GM12878 (cell line): ENCODE results near the gene AMBRA1. TPM values are rescaled to one million over a fixed set of nuclear protein-coding genes. Genes with fewer than 3 reads are reported as not detected.

Experiments
- ATAC-seq: fragments of 200-7000 bp; cut with Tn5 transposase; 3 replicates; pipeline ENCODE4 v1.9.1; 2020; ENCODE audit warnings: mild to moderate bottlenecking, moderate library complexity
- BruUV-seq: library from RNA; stranded (reverse); fragments of 400-500 nt; replicated peaks from 2 replicates; lab custom pipeline; 2021; lab: Mats Ljungman, UMichigan
- CTCF ChIA-PET: fragments of 300-600 bp; sonication (Branson Sonifier 250); formaldehyde crosslinking; extraction: SDS; loops from one replicate; lab custom pipeline; 2021; ENCODE audit warnings: inconsistent platforms; lab: Yijun Ruan, JAX
- POLR2A ChIA-PET: fragments of 350-600 bp; formaldehyde crosslinking; extraction: SDS; loops from one replicate; lab custom pipeline; 2021; ENCODE audit warnings: inconsistent platforms; lab: Charles Lee
- RAD21 ChIA-PET: fragments of 300-600 bp; sonication (Branson Sonifier 250); formaldehyde crosslinking; loops from one replicate; lab custom pipeline; 2023; ENCODE audit warnings: antibody characterized with exemption; ENCODE audit not compliant: unreplicated experiment; lab: Charles Lee
- SMC1A ChIA-PET: fragments of 300-600 bp; sonication (Branson Sonifier 250); formaldehyde crosslinking; loops from one replicate; lab custom pipeline; 2023; ENCODE audit not compliant: unreplicated experiment, uncharacterized antibody; lab: Charles Lee
- DNase-seq: peaks from one replicate; pipeline ENCODE4 v3.0.0-alpha.2; 2011; ENCODE audit warnings: low read depth, low spot score
- FAIRE-seq: peaks from 3 replicates; lab custom pipeline; 2011; peaks lifted over from hg19 to GRCh38; lab: Jason Lieb, UNC
- H2AFZ ChIP-seq: 2 replicates; pipeline ENCODE4 v1.6.0; 2011; ENCODE audit warnings: low read depth, low read length, control low read depth; ENCODE audit not compliant: control insufficient read depth
- H3K27ac ChIP-seq: 2 replicates; pipeline ENCODE4 v1.5.1; 2011; ENCODE audit warnings: control low read depth; ENCODE audit not compliant: control insufficient read depth, insufficient read depth
- H3K27me3 ChIP-seq, 2 experiments: replicated peaks in 1 of 2; 2 replicates each; pipeline versions ENCODE4 v1.6.0 to v1.6.1; 2011; ENCODE audit warnings: low read length in 1 of 2; ENCODE audit not compliant: control insufficient read depth in 2 of 2, insufficient read depth in 2 of 2
- H3K36me3 ChIP-seq, 2 experiments: 2 replicates each; pipeline ENCODE4 v1.5.1; 2011; ENCODE audit warnings: low read length in 1 of 2; ENCODE audit not compliant: control insufficient read depth in 2 of 2, insufficient read depth in 2 of 2
- H3K4me1 ChIP-seq: 2 replicates; pipeline ENCODE4 v1.6.1; 2011; ENCODE audit warnings: mild to moderate bottlenecking, low read length, moderate library complexity, mixed read lengths; ENCODE audit not compliant: control insufficient read depth, insufficient read depth
- H3K4me2 ChIP-seq: 2 replicates; pipeline ENCODE4 v1.6.0; 2011; ENCODE audit warnings: control low read depth; ENCODE audit not compliant: control insufficient read depth, insufficient read depth
- H3K4me3 ChIP-seq: fragments of 200-600 bp; sonication (generic); 2 replicates; pipeline ENCODE4 v1.5.1; 2016
- H3K79me2 ChIP-seq: 2 replicates; pipeline ENCODE4 v1.6.0; 2011; ENCODE audit warnings: low read length; ENCODE audit not compliant: control insufficient read depth, insufficient read depth
- H3K9ac ChIP-seq: 2 replicates; pipeline ENCODE4 v1.8.0; 2011; ENCODE audit warnings: low read length, control low read depth, mixed read lengths; ENCODE audit not compliant: control insufficient read depth, insufficient read depth
- H3K9me3 ChIP-seq: replicated peaks from 3 replicates; pipeline ENCODE4 v1.5.1; 2011; ENCODE audit warnings: mild to moderate bottlenecking, low read length; ENCODE audit not compliant: control insufficient read depth, insufficient read depth
- H4K20me1 ChIP-seq: 2 replicates; pipeline ENCODE4 v1.6.0; 2011; ENCODE audit not compliant: control insufficient read depth, insufficient read depth
- ATF7 ChIP-seq: fragments of 450-650 bp; IDR thresholded peaks from 2 replicates; pipeline ENCODE4 v1.6.1; 2016; ENCODE audit warnings: low read depth, mild to moderate bottlenecking
- CHD1 ChIP-seq: IDR thresholded peaks from 2 replicates; pipeline ENCODE4 v1.6.1; 2012; ENCODE audit warnings: low read depth, low read length, improper control_type of control experiment
- FOXM1 ChIP-seq: IDR thresholded peaks from 2 replicates; pipeline ENCODE4 v1.6.1; 2012; ENCODE audit warnings: low read depth, mild to moderate bottlenecking, inconsistent platforms, low read length, moderate library complexity
- GABPA ChIP-seq: IDR thresholded peaks from 2 replicates; pipeline ENCODE4 v1.6.1; 2014; ENCODE audit warnings: antibody characterized with exemption, low read depth, mild to moderate bottlenecking, inconsistent platforms
- IKZF2 ChIP-seq, 2 experiments: fragments of 450-650 bp; IDR thresholded peaks; 2 replicates each; pipeline ENCODE4 v1.6.1; 2017; ENCODE audit warnings: mild to moderate bottlenecking in 2 of 2, moderate library complexity in 2 of 2
- MXI1 ChIP-seq: fragments of 150-350 bp; IDR thresholded peaks from 2 replicates; pipeline ENCODE4 v1.6.1; 2011; ENCODE audit warnings: low read depth, mild to moderate bottlenecking, inconsistent platforms, low read length, improper control_type of control experiment
- MYC ChIP-seq: IDR thresholded peaks from 2 replicates; pipeline ENCODE4 v1.6.1; 2011; ENCODE audit warnings: mild to moderate bottlenecking, low read length, moderate library complexity, inconsistent platforms; ENCODE audit not compliant: insufficient read depth, insufficient replicate concordance, insufficient read length, severe bottlenecking
- TCF7 ChIP-seq: IDR thresholded peaks from 2 replicates; pipeline ENCODE4 v1.6.1; 2014; ENCODE audit warnings: antibody characterized with exemption, borderline replicate concordance
- WGBS: methylation state at CpG from one replicate; pipeline ENCODE4 v1.1.6; 2016; ENCODE audit warnings: low lambda C conversion rate; ENCODE audit not compliant: insufficient replicate concordance, insufficient coverage; ENCODE audit errors: missing lambda C conversion rate; 5-methylcytosine and 5-hydroxymethylcytosine counted together
- in situ Hi-C: fragments of 300-500 bp; cut with MboI; formaldehyde crosslinking; loops from 9 replicates; pipeline ENCODE4 v1.14.3; 2018; ENCODE audit warnings: mixed read lengths
- intact Hi-C: fragments of 100-400 bp; cut with micrococcal nuclease; formaldehyde crosslinking; loops from one replicate; pipeline ENCODE4 v1.14.2; 2022; ENCODE audit not compliant: unreplicated experiment
- polyA plus RNA-seq, 11 experiments: library from polyadenylated mRNA; depleted of rRNA in 4 of 11; unstranded in 6 of 11; stranded (reverse) in 5 of 11; fragments of >200 nt; fragmentation: Nextera tagmentation in 4 of 11; fragmentation: Illumina TruSeq in 1 of 11; extraction: Ambion mirVana in 4 of 11; extraction: Trizol in 1 of 11; gene quantifications; 1 replicate in 1 of 11; 2 replicates in 10 of 11; pipeline versions ENCODE4 v1.2.1 to v1.2.3, GENCODE V29; 2011 to 2016; ENCODE audit warnings: inconsistent platforms in 2 of 11, missing spikeins in 2 of 11, low read depth in 1 of 11
- total RNA-seq, 4 experiments: library from RNA; depleted of rRNA in 3 of 4; stranded (reverse); fragments of >200 nt in 3 of 4; fragmentation: Illumina TruSeq in 1 of 4; extraction: Trizol in 1 of 4; gene quantifications; 2 replicates each; pipeline versions ENCODE4 v1.2.1 to v1.2.3, GENCODE V29; 2013 to 2021

The AMBRA1 gene
- total and polyA plus RNA-seq, 10 of the 15 experiments (the other 5 are each of a cell fraction or from before 2014, with no cell fraction given) = 0.57 to 34.3 (median 13.7) TPM

DNA sequence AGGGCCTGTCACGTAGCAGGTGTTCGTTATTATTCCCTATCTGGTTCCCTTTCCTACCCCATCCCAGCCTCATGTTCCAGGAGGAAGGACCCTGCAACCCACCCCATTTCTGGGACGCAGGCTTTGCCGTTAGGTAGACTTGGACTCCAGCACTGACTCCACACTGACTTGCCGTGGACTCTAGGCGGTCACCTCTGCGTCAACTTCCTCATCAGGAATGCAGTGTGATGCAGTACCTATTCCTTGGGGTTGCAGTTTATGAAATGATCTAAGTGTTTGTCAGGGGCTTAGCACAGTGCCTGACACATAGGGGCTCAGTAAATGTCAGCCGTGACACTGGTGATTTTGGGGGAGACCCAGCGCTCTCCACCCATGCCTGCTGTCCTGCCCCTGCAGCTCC is 229.8 kb downstream of the AMBRA1 start:
- in situ Hi-C loops (no loop called here), intact Hi-C loops (no loop called here)
- H3K4me3 ChIP-seq = no peak overlapping the region
- ChIA-PET POLR2A (no interaction called here), SMC1A (interaction anchor here (1.3 to 5.5 kb wide), 2 partner anchors 12 to 25 kb away, joined by 3 to 32 read pairs; no protein-coding TSS in a partner anchor), RAD21 (interaction anchor here (2.2 to 3.0 kb wide), 3 partner anchors 12 to 19 kb away, joined by 11 to 17 read pairs (median 16); partner anchors contain the start of gene DGKZ), CTCF (interaction anchor here (15.2 kb wide), 1 partner anchor 12 kb away, joined by 423 read pairs; the partner anchor contains the start of gene DGKZ)
- no TSS peak for BruUV-seq
- no peak overlapping the region for H3K4me2 ChIP-seq
- no peak overlapping the region for H3K27ac ChIP-seq
- no peak for FAIRE-seq
- no peak overlapping the region for H2AFZ ChIP-seq
- H3K36me3 ChIP-seq = peaks cover 9 to 15% of the 10 kb centered on the region in 2 experiments; a peak in 3 of 4 replicates
- H3K9me3 ChIP-seq = no peaks in the 10 kb centered on the region
- ATAC-seq = no peak
- H3K9ac ChIP-seq = no peak overlapping the region
- no peak for DNase-seq
- 98% methylated on average over 9 of the region's 9 CpGs for WGBS
- TF ChIP-seq IKZF2 (IDR thresholded peaks at IDR 0.05) = no peak
- TF ChIP-seq MYC = no peak
- TF ChIP-seq GABPA = no peak
- no peak for TF ChIP-seq ATF7
- no peak for TF ChIP-seq CHD1
- no peak for TF ChIP-seq FOXM1
- H3K79me2 ChIP-seq = peaks cover 27% of the 10 kb centered on the region
- H3K27me3 ChIP-seq = no peaks in the 10 kb centered on the region
- peaks cover 20% of the 10 kb centered on the region for H3K4me1 ChIP-seq
- no peaks in the 10 kb centered on the region for H4K20me1 ChIP-seq

DNA sequence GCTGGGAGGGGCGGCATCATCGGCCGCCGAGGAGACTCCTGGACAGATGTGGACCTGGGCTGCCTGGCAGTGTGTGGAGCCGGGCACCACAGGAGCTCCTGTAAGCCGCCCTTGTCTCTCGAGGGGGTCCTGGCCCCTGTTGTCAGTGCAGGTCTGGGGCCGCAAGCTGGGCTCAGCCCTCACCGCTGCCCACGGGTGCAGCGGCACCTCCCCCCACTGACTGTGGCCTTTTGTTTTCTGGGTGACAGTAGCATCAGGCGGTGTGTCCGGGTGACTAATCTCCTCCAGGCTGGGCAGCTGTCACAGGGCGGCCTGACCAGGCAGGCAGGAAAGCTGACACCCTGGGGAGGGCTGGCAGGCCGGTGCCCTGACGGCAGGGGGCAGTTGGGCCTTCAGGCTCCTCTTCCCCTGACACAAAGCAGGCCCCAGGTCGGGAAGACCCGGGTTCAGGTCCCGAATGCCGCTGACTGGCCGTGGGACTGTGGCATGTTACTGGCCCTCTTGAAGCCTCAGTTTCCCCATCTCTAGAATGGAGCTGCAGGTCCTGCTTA is 230.3 kb downstream of the AMBRA1 start:
- no TSS peak for BruUV-seq
- H3K36me3 ChIP-seq = peaks cover 9 to 14% of the 10 kb centered on the region in 2 experiments; a peak in 3 of 4 replicates
- TF ChIP-seq MXI1 (no peak), TCF7 (no peak)
- TF ChIP-seq, all 136 proteins: peak for 0
- DNase-seq (no peak), ATAC-seq (no peak), FAIRE-seq (no peak)
- Histone ChIP-seq H3K9me3 (no peaks in the 10 kb centered on the region), H3K4me2 (no peak overlapping the region), H3K79me2 (peaks cover 27% of the 10 kb centered on the region), H4K20me1 (no peaks in the 10 kb centered on the region), H2AFZ (no peak overlapping the region), H3K9ac (no peak overlapping the region), H3K27ac (no peak overlapping the region), H3K4me1 (peaks cover 20% of the 10 kb centered on the region), H3K27me3 (no peaks in the 10 kb centered on the region), H3K4me3 (no peak overlapping the region)
- intact Hi-C loops (no loop called here), in situ Hi-C loops (no loop called here)
- SMC1A ChIA-PET = interaction anchor here (1.3 to 6.0 kb wide), 3 partner anchors 12 to 25 kb away, joined by 3 to 70 read pairs (median 32); no protein-coding TSS in a partner anchor
- WGBS = 95% methylated on average over 21 of the region's 21 CpGs
- CTCF ChIA-PET = interaction anchor here (15.2 kb wide), 1 partner anchor 12 kb away, joined by 423 read pairs; the partner anchor contains the start of gene DGKZ
- RAD21 ChIA-PET = interaction anchor here (0.9 to 3.0 kb wide), 2 partner anchors 15 to 18 kb away, joined by 4 to 17 read pairs; partner anchors contain the start of gene DGKZ
- POLR2A ChIA-PET = no interaction called here
